ENCODE measurements around the gene SDF4. TPM values are rescaled to one million over a fixed set of nuclear protein-coding genes. Genes with fewer than 3 reads are reported as not detected.

Gene SDF4
- total and polyA plus RNA-seq, 2 of the 4 experiments (the other 2 are of a cell fraction) = 57.0 to 250 TPM

DNA sequence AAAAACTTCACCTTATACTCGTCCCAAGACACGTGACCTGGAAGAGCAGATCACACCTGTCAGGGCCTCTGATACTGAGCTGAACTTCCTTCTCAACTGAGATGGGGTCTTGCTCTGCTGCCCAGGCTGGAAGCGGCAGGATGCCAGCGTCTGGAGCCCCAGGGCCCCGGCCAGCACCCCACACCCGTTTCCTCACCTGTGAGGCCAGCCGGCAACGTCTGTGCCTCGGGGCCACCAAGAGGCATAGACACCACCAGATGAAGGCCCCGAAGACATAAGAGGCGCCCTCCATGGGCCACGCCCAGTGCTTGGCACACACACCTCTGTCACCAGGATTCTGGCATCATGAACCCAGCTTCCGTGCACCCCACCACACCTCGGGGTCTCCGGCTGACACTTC is 8.5 kb downstream of the SDF4 start:
- Histone ChIP-seq H3K9ac (ENCODE audit: low read depth, low read length) (no peak overlapping the region), H3K4ac (ENCODE audit: low read depth, low read length) (no peak overlapping the region), H3K9me3 (ENCODE audit: control insufficient read depth, insufficient read depth, low read length) (no peaks in the 10 kb centered on the region), H3K79me1 (ENCODE audit: low read depth in 1 of 2, low read length in 2 of 2) (peaks cover 11 to 48% of the 10 kb centered on the region in 2 experiments; a peak in 3 of 4 replicates), H3K27me3 (ENCODE audit: control insufficient read depth, insufficient read depth, low read length) (no peaks in the 10 kb centered on the region), H4K91ac (ENCODE audit: insufficient read depth, low read depth, low read length) (no peak overlapping the region), H3K4me3 (ENCODE audit: insufficient read depth, low read depth, low read length) (no peak overlapping the region), H2BK15ac (ENCODE audit: low read depth, low read length) (no peak overlapping the region), H3K27ac (ENCODE audit: insufficient read depth, low read length) (no peak overlapping the region), H3K23ac (ENCODE audit: low read depth, low read length) (no peak overlapping the region), H2BK5ac (ENCODE audit: low read depth, low read length, poor library complexity, severe bottlenecking) (no peak overlapping the region), H4K20me1 (ENCODE audit: insufficient read depth, low read length) (peaks cover 47% of the 10 kb centered on the region), H3K18ac (ENCODE audit: low read depth, low read length) (no peak overlapping the region), H3K4me2 (ENCODE audit: low read depth, low read length) (no peak overlapping the region), H3K9me1 (ENCODE audit: insufficient read depth, low read length) (peaks cover 9% of the 10 kb centered on the region), H4K8ac (ENCODE audit: low read depth in 2 of 2, low read length in 2 of 2) (no peak overlapping the region), H4K5ac (ENCODE audit: low read depth, low read length) (no peak overlapping the region), H2BK20ac (ENCODE audit: low read depth, low read length) (no peak overlapping the region), H3K4me1 (ENCODE audit: control insufficient read depth, insufficient read depth, low read length) (no peaks in the 10 kb centered on the region), H2AFZ (replicated peaks; ENCODE audit: low read length, poor library complexity) (no peak overlapping the region), H3K56ac (ENCODE audit: extremely low read depth, insufficient read depth, low read length) (no peak overlapping the region), H2AK5ac (ENCODE audit: low read depth, low read length) (no peak overlapping the region), H3K36me3 (ENCODE audit: control insufficient read depth, insufficient read depth, low read length) (peaks cover 80% of the 10 kb centered on the region), H3K14ac (replicated peaks; ENCODE audit: low read depth, low read length) (no peak overlapping the region), H2BK120ac (ENCODE audit: low read depth, low read length) (no peak overlapping the region), H2AK9ac (replicated peaks; ENCODE audit: low read depth, low read length, poor library complexity) (no peak overlapping the region)
- DNase-seq (no peak), ATAC-seq (ENCODE audit: low read depth) (no peak)
- dilution Hi-C loops (cut with HindIII; ENCODE audit: low sequenced_read_pairs, unreplicated experiment) = no loop called here
- 94% methylated on average over 7 of the region's 15 CpGs; no CpG with 5 or more reads in 1 of the 2 experiments for WGBS, 2 experiments (ENCODE audit: extremely low coverage in 2 of 2, insufficient read length in 1 of 2)
- TF ChIP-seq NFE2L2 (IDR thresholded peaks at IDR 0.05; ENCODE audit: low read depth, low read length) (no peak), RAD21 (IDR thresholded peaks at IDR 0.05; ENCODE audit: low read length) (no peak), RFX5 (IDR thresholded peaks at IDR 0.05; ENCODE audit: low read depth, low read length) (no peak), POLR2A (IDR thresholded peaks at IDR 0.05; ENCODE audit: low read depth, low read length) (no peak), SMC3 (IDR thresholded peaks at IDR 0.05; ENCODE audit: low read depth, low read length) (no peak), CEBPB (IDR thresholded peaks at IDR 0.05; ENCODE audit: low read depth, low read length) (no peak), MAFK (IDR thresholded peaks at IDR 0.05; ENCODE audit: low read depth, low read length) (no peak)
- TF ChIP-seq, protein P1, sequence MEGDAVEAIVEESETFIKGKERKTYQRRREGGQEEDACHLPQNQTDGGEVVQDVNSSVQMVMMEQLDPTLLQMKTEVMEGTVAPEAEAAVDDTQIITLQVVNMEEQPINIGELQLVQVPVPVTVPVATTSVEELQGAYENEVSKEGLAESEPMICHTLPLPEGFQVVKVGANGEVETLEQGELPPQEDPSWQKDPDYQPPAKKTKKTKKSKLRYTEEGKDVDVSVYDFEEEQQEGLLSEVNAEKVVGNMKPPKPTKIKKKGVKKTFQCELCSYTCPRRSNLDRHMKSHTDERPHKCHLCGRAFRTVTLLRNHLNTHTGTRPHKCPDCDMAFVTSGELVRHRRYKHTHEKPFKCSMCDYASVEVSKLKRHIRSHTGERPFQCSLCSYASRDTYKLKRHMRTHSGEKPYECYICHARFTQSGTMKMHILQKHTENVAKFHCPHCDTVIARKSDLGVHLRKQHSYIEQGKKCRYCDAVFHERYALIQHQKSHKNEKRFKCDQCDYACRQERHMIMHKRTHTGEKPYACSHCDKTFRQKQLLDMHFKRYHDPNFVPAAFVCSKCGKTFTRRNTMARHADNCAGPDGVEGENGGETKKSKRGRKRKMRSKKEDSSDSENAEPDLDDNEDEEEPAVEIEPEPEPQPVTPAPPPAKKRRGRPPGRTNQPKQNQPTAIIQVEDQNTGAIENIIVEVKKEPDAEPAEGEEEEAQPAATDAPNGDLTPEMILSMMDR (conservative IDR thresholded peaks at IDR 0.05; ENCODE audit: low read depth, low read length) = no peak
- POLR2A ChIA-PET (ENCODE audit: unreplicated experiment) = no interaction called here
- in situ Hi-C loops (cut with MboI; ENCODE audit: low sequenced_read_pairs) = no loop called here
- no TSS peak for BruUV-seq (replicated peaks)
- intact Hi-C loops (cut with micrococcal nuclease) = no loop called here
- CTCF ChIA-PET = no interaction called here

Data from IMR-90 (cell line).